Activated CD4-positive, alpha-beta T cell treated with anti-CD3 and anti-CD28 coated beads, Interleukin-2, amount 50 U/mL, for 48 hours (primary cell): ENCODE measurements around the gene STT3B.
"Not testable (repeated sequence)": the region's sequence is repeated elsewhere in the genome, so short reads cannot be mapped to it uniquely, and the experiment has no call there.

Source experiments
- DNase-seq, 2 experiments: peaks; one replicate each; pipeline ENCODE4 v3.0.0-alpha.2; 2020

STT3B gene

DNA sequence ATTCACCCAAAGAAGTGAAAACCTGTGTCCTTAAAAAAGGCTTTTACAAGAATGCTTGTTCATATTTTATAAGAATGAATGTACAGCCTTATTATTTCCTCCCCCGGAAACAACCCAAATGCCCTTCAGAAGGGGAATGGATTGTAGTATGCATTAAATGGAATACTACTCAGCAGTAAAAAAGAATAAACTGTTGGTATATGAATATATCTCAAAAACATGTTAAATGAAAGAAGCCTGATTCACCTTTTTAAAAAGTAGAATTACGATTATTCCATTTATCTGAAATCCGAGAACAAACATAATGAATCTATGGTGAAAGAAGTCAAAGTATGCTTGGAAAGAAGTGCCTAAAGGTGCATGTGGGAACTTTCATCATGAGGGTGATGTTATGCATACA lies 20.5 kb downstream of the STT3B start:
- no peak for DNase-seq

GRCh38 chr3:31555204-31555603 lies 22.5 kb downstream of the STT3B start:
- no peak for DNase-seq

DNA sequence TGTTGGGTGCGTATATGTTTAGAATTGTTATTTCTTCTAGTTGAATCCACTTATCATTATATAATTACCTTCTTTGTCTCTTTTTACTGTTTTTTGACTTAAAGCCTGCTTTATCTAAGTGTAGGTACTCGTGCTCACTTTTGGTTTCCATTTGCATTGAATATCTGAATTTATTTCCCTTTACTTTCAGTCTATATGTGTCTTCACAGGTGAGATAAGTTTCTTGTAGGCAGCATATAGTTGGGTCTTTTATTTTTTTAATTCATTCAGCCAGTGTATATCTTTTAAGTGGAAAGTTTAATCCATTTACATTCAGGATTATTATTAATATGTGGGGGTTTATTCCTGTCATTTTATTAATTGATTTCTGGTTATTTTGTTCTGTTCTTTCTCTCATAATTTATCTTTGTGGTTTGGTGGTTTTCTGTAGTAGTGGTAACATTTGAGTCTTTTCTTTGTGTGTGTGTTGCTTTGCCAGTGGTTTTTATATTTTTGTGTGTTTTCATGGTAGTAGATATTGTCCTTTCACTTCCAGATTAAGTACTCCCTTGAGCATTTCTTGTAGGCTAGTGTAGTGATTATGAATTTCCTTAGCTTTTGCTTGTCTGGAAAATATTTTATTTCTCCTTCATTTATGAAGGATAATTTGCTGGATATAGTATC lies 27.3 kb downstream of the STT3B start:
- DNase-seq = no peak

GRCh38 chr3:31561891-31562290 lies 29.2 kb downstream of the STT3B start:
- DNase-seq = no peak

GRCh38 chr3:31562525-31562924 lies 29.8 kb downstream of the STT3B start:
- DNase-seq = peak; percentile 20 to 24

GRCh38 chr3:31565288-31565687 lies 32.6 kb downstream of the STT3B start:
- DNase-seq = no peak

DNA sequence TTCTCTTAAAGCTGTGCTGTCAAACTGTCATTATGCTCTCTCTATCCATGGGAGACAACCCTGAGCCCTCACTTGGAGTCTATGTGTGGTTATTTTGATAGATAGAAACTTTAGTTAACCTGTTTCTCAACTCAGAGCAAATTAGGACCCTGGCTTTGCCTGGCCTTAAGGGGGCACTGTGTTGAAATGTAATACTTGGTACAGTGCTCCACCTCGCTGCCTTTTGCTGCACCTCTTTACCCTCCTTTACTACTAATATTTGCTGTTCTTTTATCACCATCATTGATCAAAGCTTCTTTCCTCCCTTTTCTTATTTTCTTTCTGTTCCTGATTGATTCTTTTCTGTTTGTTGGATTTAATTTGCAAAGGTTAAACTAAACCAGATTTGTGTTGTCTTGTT lies 34.3 kb downstream of the STT3B start:
- DNase-seq = no peak

DNA sequence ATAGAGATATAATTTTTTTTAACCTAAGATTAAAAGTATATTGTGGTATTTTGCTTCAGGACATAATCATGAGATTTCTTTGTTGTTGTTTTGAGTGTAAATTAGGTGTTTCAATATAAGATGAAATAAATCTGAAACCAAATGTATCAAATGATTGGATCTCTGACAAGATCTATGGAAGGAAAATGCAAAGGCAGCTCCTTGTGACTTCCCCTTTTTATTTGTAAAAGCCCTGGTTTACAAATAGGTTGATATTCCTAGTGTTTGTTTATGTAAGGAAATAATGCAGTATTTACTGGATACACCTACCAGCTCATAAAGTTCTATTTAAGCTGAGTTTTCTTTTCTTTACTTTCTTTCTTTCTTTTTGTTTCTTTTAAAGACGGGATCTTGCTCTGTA lies 35.9 kb downstream of the STT3B start:
- no peak for DNase-seq

DNA sequence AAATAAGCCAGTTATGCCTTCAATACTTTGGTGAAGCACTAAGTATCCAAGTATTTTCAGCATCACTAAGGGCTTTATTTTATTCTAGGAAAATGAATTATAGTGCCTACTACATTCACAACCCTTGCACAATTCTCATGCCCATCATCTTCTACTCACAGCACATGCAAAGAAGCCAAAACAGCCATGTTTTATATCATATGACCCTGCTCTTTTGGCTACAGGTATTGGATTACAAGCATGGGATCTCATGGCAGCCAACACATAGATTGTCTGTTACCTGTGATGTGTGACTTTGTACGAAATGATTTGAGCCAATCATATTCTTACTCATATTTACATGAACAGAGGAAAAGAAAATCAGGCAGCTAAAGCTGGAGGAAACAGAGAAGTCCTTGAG lies 38.6 kb downstream of the STT3B start:
- no peak for DNase-seq

- DNase-seq = no peak
Measured at GRCh38 chr3:31572236-31573004, 39.7 kb downstream of the STT3B start.

GRCh38 chr3:31573036-31573779 lies 40.5 kb downstream of the STT3B start:
- DNase-seq = no peak

GRCh38 chr3:31575448-31575847 lies 42.7 kb downstream of the STT3B start:
- DNase-seq = no peak

DNA sequence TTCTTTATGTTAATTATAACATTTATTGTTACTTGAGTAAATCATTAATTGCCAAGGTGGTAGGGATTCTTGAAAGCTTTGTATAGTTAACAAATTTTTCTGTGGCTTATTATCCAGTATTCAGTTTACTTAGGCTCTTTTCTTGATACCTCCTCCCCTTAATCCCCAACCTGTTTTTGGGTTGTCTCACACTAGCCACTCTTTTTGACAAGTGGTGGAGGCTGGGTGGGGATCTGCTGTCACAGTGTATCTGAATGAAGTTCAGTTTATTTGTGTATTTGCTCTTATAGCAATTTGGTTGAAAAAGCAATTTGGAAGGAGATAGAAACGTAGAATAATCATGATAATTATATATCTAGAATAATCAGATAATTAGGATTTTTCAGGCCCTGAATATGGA lies 43.8 kb downstream of the STT3B start:
- no peak for DNase-seq

DNA sequence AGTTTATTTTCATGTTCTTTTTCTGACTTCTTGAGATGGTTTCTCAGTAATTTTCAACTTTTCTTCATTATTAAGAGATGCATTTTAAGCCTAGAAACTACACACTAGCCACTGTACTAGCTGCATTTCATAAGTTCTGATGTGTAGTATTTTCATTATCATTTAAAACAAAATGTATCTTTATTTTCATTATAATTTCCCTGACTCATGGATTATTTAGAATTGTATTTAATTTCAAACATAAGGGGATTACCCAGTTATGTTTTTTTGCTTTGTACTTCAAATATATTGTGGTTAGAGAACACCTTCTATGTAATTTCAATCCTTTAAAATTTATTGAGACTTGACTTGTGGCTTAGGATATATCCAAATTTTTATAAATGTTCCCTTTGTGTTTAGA lies 44.5 kb downstream of the STT3B start:
- no peak for DNase-seq

GRCh38 chr3:31579828-31580227 lies 47.1 kb downstream of the STT3B start:
- no peak for DNase-seq

DNA sequence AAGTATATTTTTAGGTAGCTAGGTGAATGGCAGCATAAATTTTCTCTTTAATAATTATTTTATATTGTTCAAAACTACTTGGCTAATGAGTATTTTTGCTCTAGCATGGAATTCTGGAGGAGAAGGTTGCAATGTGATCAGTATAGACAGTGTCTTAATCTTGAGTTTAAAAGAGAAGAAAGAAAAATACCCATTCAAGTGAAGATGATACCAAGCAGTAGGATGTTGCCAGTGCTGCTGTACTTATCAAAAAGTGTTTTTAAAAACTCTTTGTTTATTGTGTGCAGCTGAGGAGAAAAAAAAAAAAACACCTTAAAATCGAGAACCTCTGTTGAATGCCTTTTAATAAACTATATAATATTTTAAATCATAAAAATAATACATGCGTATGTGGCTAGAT lies 47.9 kb downstream of the STT3B start:
- DNase-seq = no peak

GRCh38 chr3:31581660-31582059 lies 48.9 kb downstream of the STT3B start:
- DNase-seq = no peak

DNA sequence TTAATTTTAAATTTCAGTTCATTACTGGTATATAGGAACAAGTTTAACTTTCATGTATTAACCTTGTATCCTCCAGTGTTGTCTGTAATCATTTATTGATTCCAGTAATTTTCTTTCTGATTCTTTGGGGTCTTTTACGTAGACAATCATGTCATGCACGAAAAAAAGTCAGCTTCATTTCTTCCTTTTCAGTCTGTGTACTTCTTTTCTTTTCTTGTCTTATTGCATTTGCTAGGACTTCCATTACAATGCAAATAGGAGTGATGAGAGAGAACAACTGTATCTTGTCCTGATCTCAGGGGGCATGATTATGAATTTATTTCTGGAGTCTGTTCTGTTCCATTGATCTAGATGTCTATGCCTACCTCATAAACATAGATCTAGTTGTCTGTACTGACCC lies 56.5 kb downstream of the STT3B start:
- no peak for DNase-seq

GRCh38 chr3:31590650-31591049 lies 57.9 kb downstream of the STT3B start:
- DNase-seq = no peak

- no peak for DNase-seq
Measured at GRCh38 chr3:31592764-31593163, 60.0 kb downstream of the STT3B start.

GRCh38 chr3:31596176-31596575 lies 63.5 kb downstream of the STT3B start:
- no peak for DNase-seq

- DNase-seq = no peak
Measured at GRCh38 chr3:31600431-31600830, 67.7 kb downstream of the STT3B start.

- not testable (repeated sequence) for DNase-seq
Measured at GRCh38 chr3:31605333-31605732, 72.6 kb downstream of the STT3B start.

GRCh38 chr3:31606453-31606852 lies 73.7 kb downstream of the STT3B start:
- DNase-seq = no peak
